ENCODE data around the gene CDC45. TPM values are rescaled to one million over a fixed set of nuclear protein-coding genes. Genes with fewer than 3 reads are reported as not detected.
"Not testable (repeated sequence)": the region's sequence is repeated elsewhere in the genome, so short reads cannot be mapped to it uniquely, and the experiment has no call there.

CDC45 gene
- total and polyA plus RNA-seq, 12 donors = 0.87 to 7.7 (median 1.4) TPM; not detected in 1

- 72 to 88% (median 76%) methylated on average over 1 to 3 of the region's 3 CpGs for WGBS, 4 donors
- Histone ChIP-seq H3K4me1 (replicated peaks in 1 of 2) (no peaks in the 10 kb centered on the region), H3K4me3 (no peak overlapping the region), H3K27me3 (peaks cover 6% of the 10 kb centered on the region), H3K36me3 (replicated peaks in 1 of 2) (no peaks in the 10 kb centered on the region), H3K27ac (no peak overlapping the region), H3K9me3 (replicated peaks in 1 of 3) (no peaks in the 10 kb centered on the region)
- TF ChIP-seq POLR2A (IDR thresholded peaks at IDR 0.05) = no peak
- no peak for TF ChIP-seq CTCF (IDR thresholded peaks at IDR 0.05)
- intact Hi-C loops (cut with DNase I) = no loop called here
- DNase-seq = no peak
Observed at GRCh38 chr22:19530751-19531150, 51.0 kb downstream of the CDC45 start.

DNA sequence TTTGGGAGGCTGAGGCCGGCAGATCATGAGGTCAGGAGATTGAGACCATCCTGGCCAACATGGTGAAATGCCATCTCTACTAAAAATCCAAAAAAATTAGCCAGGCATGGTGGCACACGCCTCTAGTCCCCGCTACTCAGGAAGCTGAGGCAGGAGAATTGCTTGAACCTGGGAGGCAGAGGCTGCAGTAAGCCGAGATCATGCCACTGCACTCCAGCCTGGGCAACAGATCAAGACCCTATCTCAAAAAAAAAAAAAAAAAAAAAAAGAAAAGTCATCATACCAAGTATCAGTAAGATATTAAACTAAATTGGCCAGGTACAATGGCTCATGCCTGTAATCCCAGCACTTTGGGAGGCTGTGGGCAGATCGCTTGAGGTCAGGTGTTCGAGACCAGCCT, 51.6 kb downstream of the CDC45 start:
- H3K4me3 ChIP-seq; DNase-seq; H3K27me3 ChIP-seq; H3K9me3 ChIP-seq (replicated peaks in 1 of 3); H3K36me3 ChIP-seq (replicated peaks in 1 of 2); intact Hi-C loops (cut with DNase I); H3K27ac ChIP-seq; H3K4me1 ChIP-seq (replicated peaks in 1 of 2): not testable (repeated sequence)
- 83 to 94% (median 89%) methylated on average over 6 of the region's 6 CpGs for WGBS, 4 donors

DNA sequence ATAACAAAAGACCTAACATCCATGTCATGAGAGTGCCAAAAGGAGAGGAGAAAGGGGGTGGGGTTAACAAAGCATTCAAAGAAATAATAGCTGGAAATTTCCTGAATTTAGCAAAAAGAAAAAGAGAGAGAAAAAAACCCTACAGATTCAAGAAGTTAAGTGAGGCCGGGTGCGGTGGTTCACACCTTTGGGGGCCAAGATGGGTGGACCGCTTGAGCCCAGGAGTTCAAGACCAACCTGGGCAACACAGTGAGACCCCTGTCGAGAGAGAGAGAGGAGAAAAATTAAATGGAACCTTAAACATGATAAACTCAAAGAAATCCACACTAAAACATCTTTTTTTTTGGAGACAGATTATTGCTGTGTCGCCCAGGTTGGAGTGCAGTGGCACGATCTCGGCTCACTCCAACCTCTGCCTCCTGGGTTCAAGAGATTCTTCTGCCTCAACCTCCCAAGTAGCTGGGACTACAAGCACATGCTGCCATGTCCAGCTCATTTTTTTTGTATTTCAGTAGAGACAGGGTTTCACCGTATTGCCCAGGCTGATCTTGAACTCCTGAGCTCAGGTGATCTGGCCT, 53.4 kb downstream of the CDC45 start:
- H3K36me3 ChIP-seq (replicated peaks in 1 of 2) = no peaks in the 10 kb centered on the region

DNA sequence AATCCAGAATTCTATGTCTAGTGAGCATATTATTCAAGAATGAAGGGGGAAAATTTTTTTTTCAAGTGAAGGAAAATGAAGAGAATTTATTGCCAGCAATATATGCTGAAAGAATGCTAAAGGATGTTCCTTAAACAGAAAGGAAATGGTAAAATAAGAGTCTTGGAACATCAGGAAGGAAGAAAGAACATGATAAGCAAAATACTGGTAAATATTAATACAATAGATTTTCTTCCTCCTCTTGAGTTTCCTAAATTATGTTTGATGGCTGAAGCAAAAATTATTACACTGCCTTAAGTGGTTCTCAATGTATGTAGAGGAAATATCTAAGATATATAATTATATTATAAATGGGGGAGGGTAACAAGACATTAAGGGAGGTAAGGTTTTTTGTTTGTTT, 54.1 kb downstream of the CDC45 start:
- TF ChIP-seq CTCF (IDR thresholded peaks at IDR 0.05) (no peak), POLR2A (IDR thresholded peaks at IDR 0.05) (no peak)
- no peak overlapping the region for H3K27ac ChIP-seq
- H3K36me3 ChIP-seq (replicated peaks in 1 of 2) = no peaks in the 10 kb centered on the region
- H3K4me3 ChIP-seq = no peak overlapping the region
- no peak for DNase-seq
- peaks cover 3% of the 10 kb centered on the region for H3K27me3 ChIP-seq
- H3K4me1 ChIP-seq (replicated peaks in 1 of 2) = no peaks in the 10 kb centered on the region
- no peaks in the 10 kb centered on the region for H3K9me3 ChIP-seq (replicated peaks in 1 of 3)
- intact Hi-C loops (cut with DNase I) = no loop called here

More for the DNA sequence above, 53.4 kb downstream of the CDC45 start:
- Histone ChIP-seq H3K4me1 (replicated peaks in 1 of 2) (no peaks in the 10 kb centered on the region), H3K27me3 (peaks cover 6% of the 10 kb centered on the region), H3K9me3 (replicated peaks in 1 of 3) (no peaks in the 10 kb centered on the region), H3K27ac (no peak overlapping the region), H3K4me3 (no peak overlapping the region)
- no peak for DNase-seq
- no peak for TF ChIP-seq POLR2A (IDR thresholded peaks at IDR 0.05)
- TF ChIP-seq CTCF (IDR thresholded peaks at IDR 0.05) = no peak
- intact Hi-C loops (cut with DNase I) = no loop called here
- 81 to 90% (median 87%) methylated on average over 8 of the region's 8 CpGs for WGBS, 4 donors

DNA sequence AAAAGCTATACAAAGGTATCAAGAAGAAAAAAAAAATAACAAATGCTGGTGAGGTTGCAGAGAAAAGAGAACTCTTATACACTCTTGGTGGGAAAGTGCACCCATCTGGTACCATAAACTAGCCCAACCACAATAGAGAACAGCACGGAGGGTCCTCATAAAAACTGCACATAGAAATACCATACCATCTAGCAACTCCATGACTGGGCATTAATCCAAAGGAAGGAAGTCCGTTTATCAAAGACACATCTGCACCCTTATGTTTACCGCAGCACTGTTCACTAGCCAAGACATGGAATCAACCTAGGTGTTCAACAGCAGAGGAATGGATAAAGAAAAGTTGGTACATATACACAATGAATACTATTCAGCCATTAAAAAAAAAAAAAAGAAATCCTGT, 55.3 kb downstream of the CDC45 start:
- Histone ChIP-seq H3K9me3 (replicated peaks in 1 of 3) (no peaks in the 10 kb centered on the region), H3K36me3 (replicated peaks in 1 of 2) (no peaks in the 10 kb centered on the region), H3K27ac (no peak overlapping the region), H3K4me1 (replicated peaks in 1 of 2) (no peaks in the 10 kb centered on the region), H3K4me3 (no peak overlapping the region), H3K27me3 (no peaks in the 10 kb centered on the region)
- 35 to 52% (median 50%) methylated on average over 3 of the region's 3 CpGs for WGBS, 4 donors
- intact Hi-C loops (cut with DNase I) = no loop called here
- no peak for TF ChIP-seq POLR2A (IDR thresholded peaks at IDR 0.05)
- TF ChIP-seq CTCF (IDR thresholded peaks at IDR 0.05) = no peak
- no peak for DNase-seq

Data from adrenal gland (tissue), 12 donors.